ENCODE data around the gene UQCRQ.

Gene UQCRQ

DNA sequence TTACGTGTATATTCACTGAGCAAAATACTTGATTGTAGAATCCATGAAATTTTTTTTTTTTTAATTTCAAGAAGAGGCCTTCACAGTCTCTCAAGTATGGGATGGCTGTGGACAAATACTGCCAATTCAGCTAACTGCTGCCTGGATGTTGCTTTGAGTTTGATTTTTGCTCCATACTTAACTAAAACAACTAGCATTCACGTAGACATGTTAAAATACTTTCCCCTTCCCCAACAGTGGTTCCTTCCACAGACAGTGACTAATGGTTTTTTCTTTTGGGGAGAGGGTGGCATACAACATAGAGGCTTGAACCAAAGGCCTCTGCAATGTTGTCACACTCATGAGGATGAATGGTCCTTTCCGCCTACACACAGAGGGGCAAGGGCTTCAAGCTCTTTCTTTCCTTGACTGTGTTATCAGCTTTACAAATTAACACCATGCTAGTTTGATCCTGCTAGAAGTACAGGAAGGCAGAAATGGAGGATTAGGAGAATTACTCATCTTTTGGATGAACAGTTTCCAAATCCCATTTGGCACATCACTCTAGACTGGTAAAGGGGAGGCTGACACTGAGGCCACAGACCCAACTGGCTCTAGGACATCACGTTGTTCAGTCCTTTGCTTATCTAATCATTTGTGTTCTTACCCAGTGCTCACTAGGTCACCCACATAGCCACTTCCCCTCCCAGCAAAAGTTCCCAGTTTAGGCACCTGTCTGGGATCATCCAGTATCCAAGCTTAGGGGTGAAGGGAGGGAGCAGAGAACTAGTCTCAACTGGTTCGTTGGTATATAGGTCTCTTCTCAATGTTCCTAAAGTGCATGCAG, 5.2 kb downstream of the UQCRQ start:
- DNase-seq: no peak

DNA sequence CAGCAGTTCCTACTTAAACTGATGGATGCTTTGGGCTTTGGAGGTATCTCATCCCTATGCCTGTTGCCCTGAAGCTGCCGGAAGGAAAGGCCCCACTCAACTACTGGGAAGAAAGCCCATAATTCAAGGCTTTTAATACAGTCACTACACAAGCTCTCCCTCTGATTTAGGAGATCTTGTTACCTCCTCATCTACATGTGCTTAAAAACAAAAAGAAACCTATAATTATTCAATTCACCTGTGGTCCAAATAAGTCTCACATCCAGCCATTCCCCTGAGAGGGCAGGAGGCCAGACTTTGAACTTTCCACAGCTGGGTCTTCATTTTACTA, 6.3 kb downstream of the UQCRQ start:
- DNase-seq: no peak

DNA sequence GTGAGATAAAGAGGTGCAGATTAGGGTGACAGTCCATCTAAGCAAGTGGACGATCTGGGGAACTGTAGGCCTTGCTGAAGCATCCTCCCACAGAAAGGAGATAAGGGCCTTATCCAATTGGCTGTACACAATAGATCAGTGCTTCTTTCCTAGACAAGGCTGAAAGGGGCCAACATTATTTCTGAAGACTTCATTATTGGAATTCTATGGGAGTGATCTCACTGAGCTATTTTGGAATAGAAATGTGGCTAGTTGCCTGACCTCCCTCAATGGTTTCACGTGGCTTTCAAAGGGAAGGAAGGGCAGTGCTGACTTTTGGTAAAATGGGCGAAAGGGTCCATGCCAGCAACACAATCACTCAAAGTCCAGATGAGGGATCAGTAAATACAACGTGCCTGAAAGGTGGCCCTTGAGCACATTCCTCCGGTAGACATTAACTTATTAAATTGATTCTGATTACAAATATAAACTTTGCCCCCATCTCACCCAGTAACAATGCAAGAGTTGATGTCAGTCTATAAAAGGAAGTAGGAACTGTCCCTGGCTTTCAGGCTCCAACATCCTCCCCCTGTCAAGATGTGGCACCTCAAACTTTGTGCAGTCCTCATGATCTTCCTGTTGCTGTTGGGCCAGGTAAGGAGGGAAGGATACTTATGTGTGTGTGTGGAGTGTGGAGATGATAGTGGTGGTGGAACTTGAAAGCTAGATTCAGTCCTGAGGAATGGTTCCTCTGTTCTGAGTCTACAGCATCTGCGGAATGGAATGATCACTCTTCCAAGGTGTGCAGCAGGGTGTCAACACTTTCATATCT, 6.9 kb downstream of the UQCRQ start, which contains the start of gene LEAP2:
LEAP2 (plus strand) TSS at position 550 of the 811 bp plus-strand sequence; CDS start at position 577, 27 bp downstream.
- DNase-seq: no peak

DNA sequence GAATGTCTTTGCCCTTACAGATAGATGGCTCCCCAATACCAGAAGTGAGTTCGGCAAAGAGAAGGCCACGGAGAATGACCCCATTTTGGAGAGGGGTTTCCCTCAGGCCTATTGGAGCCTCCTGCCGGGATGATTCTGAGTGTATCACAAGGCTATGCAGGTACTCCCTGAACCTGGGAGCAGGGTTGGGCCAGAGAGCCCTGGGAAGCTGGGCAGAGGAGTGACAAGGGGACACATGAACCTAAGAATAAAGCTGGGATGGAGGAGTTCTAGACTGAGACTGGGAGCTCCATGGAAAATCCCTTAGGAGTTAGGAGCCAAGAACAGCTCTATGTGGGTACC, 7.5 kb downstream of the UQCRQ start:
- DNase-seq: no peak

DNA sequence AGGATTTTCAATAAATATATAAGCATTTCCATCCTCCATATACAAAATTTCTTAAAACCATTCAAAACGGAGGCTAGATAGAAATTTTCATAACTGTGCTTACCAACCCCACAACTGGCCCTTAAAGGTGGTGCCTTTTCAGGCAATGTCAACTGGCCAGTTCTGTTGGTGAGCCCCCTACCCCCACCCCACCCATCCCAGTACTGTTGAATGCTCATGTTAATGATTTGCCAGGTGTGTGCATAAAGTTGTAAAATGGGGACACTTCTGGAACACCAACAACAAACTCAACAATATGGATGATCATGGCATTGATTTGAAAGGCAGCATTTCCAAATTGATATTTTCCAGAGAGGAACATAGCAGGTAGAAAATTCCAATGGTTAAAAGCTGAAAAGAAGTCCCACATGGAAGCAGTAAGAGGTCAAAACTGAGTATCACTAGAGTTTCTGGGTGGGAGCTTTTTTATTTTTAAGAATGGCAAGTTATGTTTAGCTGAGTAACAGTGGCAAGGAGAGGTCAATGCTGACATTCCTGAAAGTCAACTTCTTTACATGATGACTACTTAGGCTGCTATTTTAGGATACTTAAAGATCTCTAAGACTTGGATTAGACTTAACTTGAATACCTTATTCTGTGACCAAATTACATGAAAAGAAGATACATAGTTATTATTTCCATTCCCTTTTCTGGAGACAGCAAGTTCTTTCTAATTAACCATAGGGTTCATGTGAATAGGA, 9.7 kb downstream of the UQCRQ start:
- no peak for DNase-seq

DNA sequence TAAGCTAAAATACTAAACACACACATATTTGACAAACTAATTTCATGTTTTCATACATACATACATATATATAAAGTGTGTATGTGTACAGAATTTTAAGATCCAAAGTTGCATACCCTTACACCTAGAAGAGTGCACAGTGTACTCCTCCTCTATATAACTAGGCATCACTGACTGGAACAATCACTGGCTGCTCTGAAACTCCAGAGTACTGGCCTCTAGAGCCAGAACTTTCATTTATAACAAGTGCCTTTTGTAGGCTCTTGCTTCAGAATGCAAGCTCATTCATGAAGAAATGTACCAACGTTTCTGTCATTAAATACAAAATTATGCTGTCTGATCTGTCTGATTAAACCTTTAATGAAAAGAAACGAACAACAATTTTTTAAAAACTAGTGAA, 11.0 kb downstream of the UQCRQ start:
- DNase-seq: no peak

DNA sequence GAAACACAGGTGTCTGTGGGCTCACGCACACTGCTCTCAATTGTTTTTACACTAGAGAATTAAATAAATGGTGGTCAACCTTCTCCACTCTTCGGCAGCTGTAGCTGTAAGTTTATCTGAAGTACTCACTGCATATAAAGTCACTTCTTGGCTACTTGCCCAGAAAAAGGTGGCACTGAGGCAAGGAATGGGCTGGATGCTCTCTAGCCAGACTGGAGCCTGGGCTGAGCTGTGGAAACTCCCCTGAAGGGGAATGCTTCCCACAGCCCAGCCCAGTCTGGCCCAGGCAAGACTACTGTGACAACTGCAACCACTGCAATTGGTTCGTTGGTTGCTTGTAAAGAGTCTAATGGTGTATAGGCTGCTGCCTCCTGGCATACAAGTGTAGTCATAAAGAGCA, 11.5 kb downstream of the UQCRQ start:
- DNase-seq: no peak

DNA sequence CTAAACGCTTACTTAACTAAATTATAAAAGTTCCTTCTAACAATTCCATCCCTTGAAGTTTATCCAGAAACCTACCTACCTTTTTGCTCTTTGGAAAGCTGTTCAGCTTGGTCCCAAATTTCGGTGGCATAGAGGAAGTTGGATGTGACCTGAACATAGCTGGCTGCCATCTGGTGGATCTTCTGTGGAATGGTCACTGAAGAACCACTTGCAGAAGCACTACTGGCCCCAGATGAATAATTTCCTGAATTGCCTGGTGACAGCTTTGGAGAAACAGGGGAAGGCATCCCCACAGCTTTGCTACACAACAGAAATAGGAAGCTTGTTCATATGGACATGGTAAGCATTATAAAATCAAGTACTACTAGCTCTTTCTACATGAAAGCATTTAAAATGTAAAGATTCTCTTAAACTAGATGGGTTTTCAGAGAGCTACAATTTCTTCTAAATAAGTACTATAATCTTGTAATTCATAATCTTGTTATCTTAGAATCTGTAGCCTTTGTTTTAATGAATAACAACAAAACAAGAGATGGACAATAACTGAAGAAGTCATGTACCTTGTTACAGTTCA, 16.9 kb downstream of the UQCRQ start:
- DNase-seq: no peak

DNA sequence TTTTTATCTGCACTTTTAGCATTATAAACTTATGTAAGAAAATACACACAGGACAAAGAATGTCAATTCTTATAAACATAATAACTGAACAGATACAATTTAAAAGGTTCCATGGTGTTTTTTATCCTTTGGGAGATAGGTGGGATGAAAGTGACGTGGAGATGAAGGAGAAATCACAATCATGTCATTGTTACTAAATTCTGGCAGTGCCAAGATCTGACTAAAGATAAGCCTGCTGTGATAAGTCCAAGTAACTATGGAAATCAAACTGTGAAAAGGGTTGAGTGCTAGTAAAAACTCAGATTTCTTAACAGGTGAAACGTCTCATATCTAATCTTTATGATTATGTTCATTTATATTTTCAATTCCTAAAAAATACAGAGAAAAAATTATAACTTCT, 18.1 kb downstream of the UQCRQ start:
- no peak for DNase-seq

DNA sequence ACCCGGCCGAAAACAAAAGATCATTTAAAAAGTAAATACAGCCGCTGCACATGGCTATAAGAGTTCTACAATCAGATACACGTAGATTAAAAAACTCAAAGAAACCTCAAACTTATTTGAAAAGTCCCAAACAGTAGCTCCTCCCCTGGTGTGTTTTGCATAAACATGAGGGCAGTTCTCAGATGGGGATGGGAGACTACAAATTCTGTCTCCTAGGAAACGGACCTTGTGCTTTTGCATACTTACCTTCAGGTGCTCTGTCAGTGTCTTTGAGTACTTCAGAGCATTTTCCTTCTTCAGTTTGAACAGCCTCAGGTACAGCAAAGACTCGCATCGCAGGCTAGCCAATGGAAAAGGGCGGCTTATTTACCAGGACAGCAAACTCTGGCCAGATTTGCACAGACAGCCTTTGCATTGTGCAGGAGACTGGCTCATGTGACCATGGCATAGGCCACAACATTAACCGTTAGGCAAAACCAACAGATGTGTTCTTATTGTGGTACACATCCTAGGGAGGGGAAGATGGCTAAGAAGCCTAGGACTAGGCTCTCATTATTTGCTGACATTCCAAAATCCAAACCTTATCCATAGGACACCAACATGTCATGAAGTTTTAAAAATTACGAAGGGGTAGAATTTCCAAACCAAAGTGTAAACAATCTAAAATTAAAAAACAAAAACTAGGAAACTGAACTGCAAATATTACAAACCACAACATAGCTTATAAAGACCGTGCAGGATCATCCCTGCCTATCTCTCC, 19.8 kb downstream of the UQCRQ start:
- no peak for DNase-seq

DNA sequence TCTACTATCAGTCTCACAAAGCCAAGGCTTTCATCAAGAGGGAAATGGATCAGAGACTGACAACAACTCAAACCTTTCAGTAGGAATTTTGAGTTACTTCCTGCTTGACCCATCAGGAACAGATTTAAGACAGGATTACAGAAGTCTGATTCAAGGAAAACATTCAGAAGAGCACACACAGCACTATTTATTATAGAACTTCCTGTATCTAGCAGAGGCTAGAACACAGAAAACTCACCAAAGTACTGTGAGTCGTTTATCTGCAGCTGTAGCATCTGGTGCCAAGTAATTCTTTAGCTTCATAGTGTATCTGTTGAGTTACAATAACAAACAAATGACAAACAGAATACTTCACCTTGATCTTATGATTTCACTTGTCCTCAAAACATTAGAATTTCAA, 20.8 kb downstream of the UQCRQ start:
- DNase-seq: no peak

DNA sequence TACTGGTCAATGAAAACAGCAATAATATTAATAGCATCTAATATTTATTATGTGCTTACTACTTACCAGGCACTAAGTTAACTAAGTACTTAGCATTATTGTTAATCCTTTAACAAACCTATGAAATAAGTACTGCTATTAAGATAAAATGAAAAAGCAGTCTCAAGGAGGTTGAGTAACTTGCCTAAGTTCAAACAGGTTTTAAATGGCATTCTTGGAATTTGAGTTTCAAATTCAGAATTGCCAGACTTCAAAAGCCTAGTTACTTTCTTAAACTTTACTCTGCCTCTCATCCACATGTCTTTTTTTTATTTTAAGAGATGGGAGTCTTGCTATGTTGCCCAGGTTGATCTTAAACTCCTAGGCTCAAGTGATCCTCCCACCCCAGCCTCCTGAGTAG, 23.1 kb downstream of the UQCRQ start:
- DNase-seq: no peak

DNA sequence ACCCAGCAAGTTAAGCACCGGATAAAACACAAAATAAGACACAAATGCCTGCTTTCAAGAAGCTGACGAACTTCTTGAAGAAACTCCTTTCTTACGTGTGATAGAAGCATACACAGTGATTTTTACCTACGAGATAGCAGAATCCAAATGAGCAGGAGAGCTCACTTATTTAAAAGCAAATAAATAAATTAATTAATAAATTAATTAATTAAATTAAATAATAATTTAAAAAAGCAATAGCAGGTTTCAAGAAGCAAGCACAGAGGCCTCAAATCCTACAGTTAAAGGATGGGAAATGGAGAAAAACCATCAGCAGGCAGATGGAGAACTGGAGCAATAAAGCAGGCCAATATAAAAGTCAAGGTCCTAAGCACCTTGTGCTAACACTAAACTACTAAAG, 24.4 kb downstream of the UQCRQ start:
- no peak for DNase-seq

DNA sequence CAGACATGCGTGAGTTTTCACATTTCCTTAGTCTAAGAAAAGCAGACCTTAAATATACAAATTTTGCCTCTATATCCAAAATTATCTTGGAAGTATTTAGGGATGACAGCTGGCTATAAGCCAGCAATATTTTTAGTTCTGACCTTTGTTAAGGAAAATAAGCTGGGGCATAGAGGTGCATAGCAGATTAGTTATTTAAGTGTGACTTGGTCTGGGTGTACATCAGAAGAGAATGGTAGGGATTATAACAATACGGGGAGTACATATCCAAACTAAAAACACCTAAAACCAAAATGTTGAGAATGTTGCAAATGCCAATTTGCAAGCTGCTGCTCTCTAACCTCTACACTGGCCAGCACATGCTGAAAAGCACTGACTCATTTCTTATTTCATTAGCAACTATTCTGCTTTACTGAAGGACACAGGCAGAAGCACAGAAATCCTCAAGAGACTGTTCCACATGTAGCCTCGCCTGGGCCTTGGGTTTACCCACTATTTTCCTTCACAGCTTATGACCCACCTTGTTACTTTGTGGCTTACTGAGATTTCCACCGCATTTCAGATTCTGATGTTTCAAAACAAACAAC, 29.4 kb downstream of the UQCRQ start:
- DNase-seq: no peak

DNA sequence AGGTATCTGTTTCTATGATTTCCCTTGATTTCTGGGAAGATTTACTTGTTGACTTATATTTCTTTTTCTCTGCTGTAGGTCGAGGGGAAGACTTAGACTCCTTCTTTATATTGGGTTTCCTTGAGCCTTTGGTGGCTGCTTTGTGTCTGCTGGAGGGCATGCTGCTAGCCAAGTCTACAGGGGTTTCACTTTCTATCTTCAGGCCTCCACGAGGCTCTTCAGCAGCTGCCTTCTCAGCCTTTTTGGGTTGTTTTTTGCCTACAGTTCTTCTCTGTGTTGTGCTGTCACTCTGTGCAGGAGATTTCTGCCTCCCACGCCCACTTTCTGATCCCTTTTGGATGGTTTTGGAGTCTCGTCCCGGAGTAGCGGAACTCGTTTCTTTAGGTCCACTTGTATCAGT, 30.2 kb downstream of the UQCRQ start:
- no peak for DNase-seq

DNA sequence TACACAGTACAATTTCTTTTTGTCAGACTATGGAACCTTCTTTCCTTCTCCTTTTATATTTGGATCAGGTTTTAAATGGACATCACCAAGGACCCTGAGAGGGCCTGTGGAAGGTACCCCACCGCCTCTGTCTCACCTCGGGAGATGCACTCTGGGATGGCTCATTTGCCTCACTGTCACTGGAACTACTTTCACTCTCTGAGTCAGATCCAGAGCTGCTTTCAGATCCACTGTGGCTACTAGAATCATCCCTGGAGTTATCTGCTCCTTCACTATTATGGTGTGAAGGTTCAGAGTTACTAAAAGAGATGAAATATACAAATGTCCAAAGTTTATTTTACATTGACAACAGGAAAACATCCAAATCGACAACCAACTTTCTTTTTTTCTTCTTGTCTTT, 31.7 kb downstream of the UQCRQ start:
- DNase-seq: no peak

DNA sequence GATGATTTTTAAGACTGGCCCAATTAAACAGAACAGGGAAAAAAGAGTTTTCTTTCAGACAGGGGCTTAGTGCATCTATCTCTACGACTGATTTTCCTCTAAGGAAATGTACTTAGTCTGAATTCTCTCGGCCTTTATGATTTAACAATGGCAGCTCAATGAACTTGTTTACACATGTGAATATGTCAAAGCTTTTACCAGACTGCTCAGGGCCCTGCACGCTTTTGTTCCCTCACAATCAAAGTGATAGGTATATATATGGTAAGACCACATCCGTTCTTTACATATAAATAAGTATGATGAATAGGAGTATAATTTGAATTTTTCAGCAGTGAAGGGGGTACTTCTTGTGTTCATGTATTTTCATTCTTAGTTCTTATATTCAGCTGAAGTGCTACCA, 34.6 kb downstream of the UQCRQ start:
- DNase-seq: no peak

DNA sequence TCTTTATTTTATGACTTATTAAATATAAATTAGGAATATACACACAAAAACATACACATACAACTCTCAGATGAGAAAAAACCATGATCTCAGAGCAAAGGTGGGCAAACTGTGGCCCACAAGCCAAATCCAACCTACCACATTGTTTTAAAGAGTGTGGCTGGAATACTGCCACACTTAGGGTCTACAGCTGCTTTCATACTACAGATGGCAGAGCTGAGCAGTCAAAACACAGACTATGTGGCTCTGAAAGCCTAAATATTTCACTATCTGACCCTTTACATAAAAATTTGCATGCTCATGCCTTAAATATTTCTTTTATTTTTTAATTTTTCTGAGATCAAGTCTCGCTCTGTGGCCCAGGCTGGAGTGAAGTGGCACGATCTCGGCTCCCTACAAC, 35.3 kb downstream of the UQCRQ start:
- no peak for DNase-seq

DNA sequence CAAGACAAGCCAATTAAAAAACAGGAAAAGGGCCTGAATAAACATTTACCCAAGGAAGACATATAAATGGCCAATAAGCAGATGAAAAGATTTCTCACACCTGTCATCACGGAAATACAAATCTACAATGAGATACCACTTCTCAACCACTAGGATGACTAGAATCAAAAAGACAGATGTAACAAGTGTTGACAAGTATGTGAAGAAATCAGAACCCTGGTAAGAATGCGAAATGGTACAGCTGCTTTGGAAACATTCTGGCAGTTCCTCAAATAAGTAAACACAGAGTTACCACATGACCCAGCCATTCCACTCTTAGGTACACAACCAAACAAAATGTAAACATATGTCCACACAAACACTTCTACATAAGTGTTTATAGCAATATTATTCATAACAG, 39.5 kb downstream of the UQCRQ start:
- no peak for DNase-seq

DNA sequence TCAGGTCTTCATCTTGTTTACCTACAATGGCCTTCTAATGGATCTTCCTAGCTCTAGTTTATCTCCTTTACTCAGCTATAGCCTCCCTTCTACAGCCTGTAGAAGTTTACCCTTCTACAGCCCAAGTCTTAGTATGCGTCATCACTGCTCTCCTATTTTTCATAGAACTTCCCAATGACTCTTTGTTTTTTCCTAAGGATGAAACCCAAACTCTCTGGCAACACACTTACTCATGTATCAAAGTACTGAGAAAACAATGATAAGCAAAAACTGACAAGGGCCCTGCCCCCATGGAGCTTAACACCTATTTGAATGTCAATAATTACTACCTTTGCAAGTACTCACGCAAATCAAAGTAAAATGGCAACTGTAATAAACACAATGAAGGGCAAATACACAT, 40.7 kb downstream of the UQCRQ start:
- no peak for DNase-seq

DNA sequence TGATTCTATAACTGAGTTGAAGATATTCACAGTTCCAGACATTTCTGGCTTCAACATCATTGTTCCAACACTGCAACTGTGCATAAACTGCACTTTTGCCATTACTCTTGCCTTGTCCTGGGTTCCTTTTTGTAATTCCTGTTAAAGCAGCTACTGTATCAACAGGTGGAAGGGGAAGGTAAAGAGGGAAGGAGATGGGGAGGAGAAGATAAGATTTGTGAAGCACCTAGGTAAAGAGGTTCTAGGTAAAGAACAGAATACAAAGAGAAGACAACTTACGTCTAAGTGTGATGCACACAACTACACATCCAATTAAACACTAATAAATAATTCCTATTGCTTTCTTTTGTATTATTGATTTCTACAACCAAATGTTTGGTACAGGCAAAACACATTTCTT, 43.3 kb downstream of the UQCRQ start:
- no peak for DNase-seq

DNA sequence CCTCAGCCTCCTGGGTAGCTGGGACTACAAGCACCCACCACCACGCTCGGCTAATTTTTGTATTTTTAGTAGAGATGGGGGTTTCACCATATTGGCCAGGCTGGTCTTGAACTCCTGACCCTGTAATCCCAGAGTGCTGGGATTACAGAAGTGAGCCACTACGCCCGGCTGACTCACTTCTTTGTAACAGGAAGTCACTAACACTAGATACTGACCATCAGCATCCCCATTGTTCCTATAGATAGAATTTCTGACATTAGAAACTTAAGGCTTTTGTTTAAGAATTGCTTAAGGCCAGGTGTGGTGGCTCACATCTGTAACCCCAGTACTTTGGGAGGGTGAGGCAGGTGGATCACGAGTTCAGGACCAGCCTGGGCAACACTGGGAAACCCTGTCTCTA, 49.2 kb downstream of the UQCRQ start:
- no peak for DNase-seq

Measured in activated T-cell treated with anti-CD3 and anti-CD28 coated beads, Interleukin-2, amount 50 U/mL, for 1 hour (primary cell).